DMS53 treated with DMSO at 0.1 percent for 48 hours (cell line): Measurements from ENCODE around the gene PNPLA5.
"Not testable (repeated sequence)": the region's sequence is repeated elsewhere in the genome, so short reads cannot be mapped to it uniquely, and the experiment has no call there.

Source experiments
- DNase-seq: peaks from one replicate; lab custom pipeline; 2025; ENCODE audit not compliant: unreplicated experiment; lab: John Stamatoyannopoulos, UW

Gene PNPLA5, protein sequence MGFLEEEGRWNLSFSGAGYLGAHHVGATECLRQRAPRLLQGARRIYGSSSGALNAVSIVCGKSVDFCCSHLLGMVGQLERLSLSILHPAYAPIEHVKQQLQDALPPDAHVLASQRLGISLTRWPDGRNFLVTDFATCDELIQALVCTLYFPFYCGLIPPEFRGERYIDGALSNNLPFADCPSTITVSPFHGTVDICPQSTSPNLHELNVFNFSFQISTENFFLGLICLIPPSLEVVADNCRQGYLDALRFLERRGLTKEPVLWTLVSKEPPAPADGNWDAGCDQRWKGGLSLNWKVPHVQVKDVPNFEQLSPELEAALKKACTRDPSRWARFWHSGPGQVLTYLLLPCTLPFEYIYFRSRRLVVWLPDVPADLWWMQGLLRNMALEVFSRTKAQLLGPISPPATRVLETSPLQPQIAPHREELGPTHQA

GRCh38 chr22:43891360-43892182, at the start of gene PNPLA5:
PNPLA5 (minus strand) TSS chr22:43892013; CDS start chr22:43891880, 133 bp downstream.
- peak; percentile 6 for DNase-seq

DNA sequence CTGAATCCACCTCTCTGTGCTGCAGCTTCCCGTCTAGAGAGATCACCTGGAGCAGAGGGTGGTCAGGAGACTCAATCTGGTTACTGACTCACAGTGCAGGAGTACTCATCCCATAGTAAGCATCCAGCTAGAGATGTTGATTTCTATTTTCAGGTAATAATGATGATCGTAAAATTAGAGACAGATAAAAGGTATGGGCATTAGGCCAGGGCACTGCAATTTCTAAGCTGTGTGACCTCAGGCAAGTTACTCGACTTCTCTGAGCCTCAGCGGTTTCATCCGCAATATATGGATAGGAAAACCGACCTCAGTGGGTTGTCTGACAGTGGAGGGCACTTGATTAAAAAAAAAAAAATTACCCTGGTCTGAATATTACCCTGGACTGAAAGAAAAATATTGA, 49.6 kb upstream of the PNPLA5 start:
- DNase-seq: no peak

GRCh38 chr22:43931771-43932170, 40.0 kb upstream of the PNPLA5 start:
- DNase-seq: no peak

- DNase-seq: no peak
These were observed 37.1 kb upstream of the PNPLA5 start for GRCh38 chr22:43928908-43929307.

DNA sequence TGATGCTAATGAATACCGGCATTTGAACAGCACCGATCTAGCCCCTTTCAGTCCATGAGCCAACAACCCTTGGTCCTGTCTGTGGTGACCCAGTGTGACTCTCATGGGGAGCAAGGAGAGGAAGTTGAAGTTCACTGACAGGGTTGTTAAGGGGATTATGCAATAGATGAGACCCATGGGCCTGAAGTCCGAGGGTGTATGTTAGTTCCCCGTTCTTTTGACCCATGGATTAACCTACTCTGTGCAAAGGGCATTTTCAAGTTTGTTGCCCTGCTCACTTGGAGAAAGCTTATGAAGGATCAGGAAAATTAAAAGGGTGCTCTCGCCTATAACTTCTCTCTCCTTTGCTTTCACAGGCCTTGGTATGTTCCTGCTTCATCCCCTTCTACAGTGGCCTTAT, 36.7 kb upstream of the PNPLA5 start:
- no peak for DNase-seq

GRCh38 chr22:43926349-43926710, 34.5 kb upstream of the PNPLA5 start:
- DNase-seq: no peak

GRCh38 chr22:43925433-43926348, 33.9 kb upstream of the PNPLA5 start:
- DNase-seq: no peak

DNA sequence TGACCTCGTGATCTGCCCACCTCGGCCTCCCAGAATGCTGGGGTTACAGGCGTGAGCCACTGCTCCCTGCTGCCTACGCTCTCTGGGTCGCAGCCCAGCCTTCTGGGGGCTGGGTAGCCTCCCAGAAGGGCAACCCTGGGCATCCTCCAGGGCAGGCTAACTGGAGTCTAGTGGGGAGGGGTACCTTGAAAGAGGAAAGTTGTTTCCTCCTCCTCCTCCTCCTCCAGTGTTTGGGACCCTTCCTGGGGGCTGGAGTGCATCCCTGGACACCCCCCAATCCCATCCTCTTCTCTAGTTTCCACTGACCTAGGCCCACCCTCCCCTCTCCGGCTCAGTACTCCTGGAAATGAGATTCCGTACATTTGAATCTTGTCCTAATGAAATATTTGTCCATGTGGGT, 33.1 kb upstream of the PNPLA5 start:
- no peak for DNase-seq

- DNase-seq: peak; percentile 71
These were observed 32.0 kb upstream of the PNPLA5 start, which contains the start of gene PNPLA3 for GRCh38 chr22:43923631-43924464. PNPLA3 (plus strand) TSS chr22:43923805; CDS start chr22:43923912, 107 bp downstream.

DNA sequence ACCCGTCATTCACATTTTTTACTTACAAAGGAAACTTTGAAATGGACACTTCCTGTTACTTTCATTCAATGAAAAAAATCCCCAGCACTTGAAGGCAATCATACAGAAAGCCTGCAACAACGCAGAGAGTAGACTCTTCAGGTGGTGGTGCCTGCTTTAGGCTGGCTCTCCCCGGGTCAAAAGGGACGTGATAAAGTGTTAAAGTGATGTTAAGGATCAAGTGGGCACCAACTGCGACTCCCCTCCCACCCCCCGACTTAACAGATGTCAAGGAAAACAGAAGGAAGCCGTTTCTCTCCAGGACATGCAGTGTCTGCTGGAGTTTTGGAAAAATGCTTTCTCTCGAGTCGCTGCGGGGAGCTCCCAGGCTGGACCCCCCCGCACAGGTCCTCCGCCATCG, 31.4 kb upstream of the PNPLA5 start:
- peak; percentile 42 for DNase-seq

DNA sequence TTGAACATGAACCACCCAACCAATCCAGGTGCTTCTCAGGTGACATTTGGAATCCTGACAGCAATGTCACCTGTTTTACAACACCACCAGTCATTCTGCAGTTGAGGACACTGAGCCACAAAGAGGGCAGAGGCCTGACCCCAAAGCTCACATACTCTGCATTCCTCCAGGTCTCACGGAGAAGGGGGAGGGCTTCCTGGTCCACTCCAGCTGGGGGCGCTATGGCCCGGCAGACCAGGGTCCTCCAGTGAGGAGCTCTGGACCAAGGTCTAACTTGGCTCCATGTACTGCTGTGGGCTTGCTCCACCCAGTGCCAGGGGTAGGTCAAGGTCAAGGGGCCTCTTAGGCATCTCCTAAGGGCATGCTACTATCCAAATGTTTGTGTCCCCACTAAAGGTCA, 30.3 kb upstream of the PNPLA5 start:
- no peak for DNase-seq

GRCh38 chr22:43921370-43921769, 29.6 kb upstream of the PNPLA5 start:
- no peak for DNase-seq

- DNase-seq: no peak
These were observed 27.5 kb upstream of the PNPLA5 start for GRCh38 chr22:43919106-43919973.

DNA sequence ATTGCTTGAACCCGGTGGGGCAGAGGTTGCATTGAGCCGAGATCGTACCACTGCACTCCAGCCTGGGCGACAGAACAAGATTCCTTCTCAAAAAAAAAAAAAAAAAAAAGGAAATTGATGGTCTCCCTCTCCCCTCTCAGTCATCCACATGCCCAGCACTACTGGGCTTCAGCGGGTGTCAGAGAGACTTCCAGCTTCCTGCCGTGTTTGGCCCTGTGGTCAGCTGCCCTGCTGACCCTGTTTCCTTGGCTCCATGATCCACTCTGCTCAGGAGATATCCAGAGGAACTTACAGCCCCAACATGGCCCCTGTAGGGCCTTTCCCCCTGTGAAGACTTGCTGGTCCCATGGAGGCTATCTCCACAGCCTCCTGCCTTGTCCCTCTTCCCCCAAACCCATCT, 25.7 kb upstream of the PNPLA5 start:
- no peak for DNase-seq

DNA sequence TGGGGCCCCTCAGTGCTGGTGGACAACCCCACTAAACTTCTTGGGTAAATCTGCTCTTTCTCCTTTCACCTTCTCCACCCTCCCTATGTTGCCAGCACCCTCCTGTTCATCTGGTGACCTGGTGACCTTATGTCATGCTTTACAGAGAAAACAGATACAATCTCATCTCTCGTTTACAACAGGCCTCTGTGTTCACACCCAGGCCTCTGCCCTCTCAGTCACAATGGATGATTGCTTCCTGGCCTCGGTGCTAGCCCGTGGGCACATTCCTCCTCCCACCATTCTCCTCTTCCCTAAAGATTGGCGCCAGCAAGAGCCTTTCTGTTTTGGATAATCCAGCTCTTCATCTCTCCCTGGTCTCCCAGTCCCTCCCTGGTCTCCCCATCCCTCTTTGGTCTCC, 19.5 kb upstream of the PNPLA5 start:
- no peak for DNase-seq

GRCh38 chr22:43910178-43910695, 18.4 kb upstream of the PNPLA5 start:
- DNase-seq: peak; percentile 23

- no peak for DNase-seq
These were observed 17.9 kb upstream of the PNPLA5 start for GRCh38 chr22:43909708-43910107.

GRCh38 chr22:43905681-43906080, 13.9 kb upstream of the PNPLA5 start:
- no peak for DNase-seq

DNA sequence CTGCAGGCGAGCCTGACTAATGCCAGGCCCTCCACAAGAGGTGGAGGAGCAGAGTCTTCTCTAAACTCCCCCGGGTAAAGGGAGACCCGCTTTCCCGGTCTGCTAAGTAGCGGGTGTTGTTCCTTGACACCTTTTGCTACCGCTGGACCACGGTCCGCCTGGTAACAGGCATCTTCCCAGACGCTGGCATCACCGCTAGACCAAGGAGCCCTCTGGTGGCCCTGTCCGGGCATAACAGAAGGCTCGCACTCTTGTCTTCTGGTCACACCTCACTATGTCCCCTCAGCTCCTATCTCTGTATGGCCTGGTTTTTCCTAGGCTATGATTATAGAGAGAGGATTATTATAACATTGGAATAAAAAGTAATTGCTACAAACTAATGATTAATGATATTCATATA, 12.6 kb upstream of the PNPLA5 start:
- DNase-seq: not testable (repeated sequence)
